ENCODE measurements around the gene COMT.

The COMT gene

DNA sequence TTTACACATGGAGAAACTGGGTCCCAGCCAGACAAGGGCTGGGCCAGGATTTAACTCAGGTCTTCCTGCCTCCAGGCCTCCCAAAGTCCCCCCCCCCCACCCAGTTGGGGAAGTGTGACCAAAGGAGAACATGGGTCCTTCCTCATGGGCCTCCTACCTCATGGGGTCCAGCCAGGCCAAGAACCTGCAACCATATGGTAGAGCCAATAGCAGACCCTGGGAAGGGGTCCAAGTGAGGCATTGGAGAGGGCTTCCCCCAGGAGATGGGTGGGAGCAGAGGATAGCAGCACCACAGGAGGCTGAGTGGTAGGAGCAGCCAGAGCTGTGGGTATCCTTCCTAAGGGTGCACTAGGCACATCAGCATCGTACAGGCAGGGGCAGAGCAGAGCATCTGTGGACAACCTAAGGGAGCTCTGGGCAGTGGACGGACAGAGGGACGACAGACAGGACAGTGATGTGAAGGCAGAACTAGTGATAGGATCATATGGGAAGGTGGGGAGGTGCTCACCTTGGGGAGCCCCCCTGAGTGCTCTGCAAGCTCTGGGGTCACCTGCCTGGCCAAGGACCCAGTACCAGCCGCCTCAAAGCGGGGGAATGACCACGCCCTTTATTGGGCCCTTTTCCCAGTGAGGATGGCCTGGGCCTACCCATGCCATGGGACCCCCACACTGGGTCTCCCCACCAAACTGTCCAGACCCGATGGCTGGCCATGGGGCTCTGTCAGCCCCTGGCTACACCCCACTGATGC is 70.6 kb downstream of the COMT start:
- Histone ChIP-seq H3K4me3 (ENCODE audit: low read depth, low read length) (no peak overlapping the region), H3K9me3 (ENCODE audit: control insufficient read depth, insufficient read depth, low read length) (no peaks in the 10 kb centered on the region), H3K9ac (ENCODE audit: low read depth, low read length) (no peak overlapping the region), H3K27me3 (ENCODE audit: control insufficient read depth, insufficient read depth, low read length) (peaks cover 22% of the 10 kb centered on the region), H3K27ac (ENCODE audit: low read depth, low read length) (no peak overlapping the region), H3K4me1 (ENCODE audit: control insufficient read depth, insufficient read depth, low read length) (peaks cover 3% of the 10 kb centered on the region; the same call in 1 of the 2 replicates), H3K36me3 (ENCODE audit: control insufficient read depth, insufficient read depth, low read length) (no peaks in the 10 kb centered on the region)

DNA sequence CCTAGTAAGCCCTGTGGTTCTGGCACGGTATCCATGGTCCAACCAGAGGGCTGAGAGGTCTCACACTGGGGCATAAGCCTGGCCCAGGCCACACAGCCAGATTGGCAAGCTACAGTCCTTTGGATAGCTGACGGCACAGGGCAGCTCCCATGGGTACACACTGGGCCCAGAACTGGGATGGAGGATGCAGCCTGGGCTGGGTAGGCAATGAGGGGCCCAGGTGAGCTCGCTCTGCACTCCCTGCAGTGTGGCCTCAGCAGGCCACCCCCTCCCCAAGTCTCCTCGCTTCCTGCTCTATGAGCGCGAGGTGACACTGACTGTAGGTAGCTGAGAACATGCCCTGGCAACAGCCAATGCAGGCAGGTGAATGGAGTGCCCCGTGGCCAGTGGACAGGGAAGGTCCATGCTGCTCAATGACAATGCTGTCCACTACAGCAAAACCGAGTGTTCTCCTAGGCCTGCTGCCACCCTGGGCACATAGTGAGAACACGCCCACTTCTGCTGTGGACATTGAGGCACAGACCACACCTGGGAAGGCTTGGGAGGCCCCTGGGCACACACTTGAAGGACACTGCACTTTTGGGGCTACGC is 71.3 kb downstream of the COMT start:
- Histone ChIP-seq H3K4me1 (ENCODE audit: control insufficient read depth, insufficient read depth, low read length) (peaks cover 6% of the 10 kb centered on the region; the same call in 1 of the 2 replicates), H3K27me3 (ENCODE audit: control insufficient read depth, insufficient read depth, low read length) (peaks cover 28% of the 10 kb centered on the region), H3K4me3 (ENCODE audit: low read depth, low read length) (no peak overlapping the region), H3K9me3 (ENCODE audit: control insufficient read depth, insufficient read depth, low read length) (no peaks in the 10 kb centered on the region), H3K9ac (ENCODE audit: low read depth, low read length) (no peak overlapping the region), H3K36me3 (ENCODE audit: control insufficient read depth, insufficient read depth, low read length) (no peaks in the 10 kb centered on the region), H3K27ac (ENCODE audit: low read depth, low read length) (no peak overlapping the region)

DNA sequence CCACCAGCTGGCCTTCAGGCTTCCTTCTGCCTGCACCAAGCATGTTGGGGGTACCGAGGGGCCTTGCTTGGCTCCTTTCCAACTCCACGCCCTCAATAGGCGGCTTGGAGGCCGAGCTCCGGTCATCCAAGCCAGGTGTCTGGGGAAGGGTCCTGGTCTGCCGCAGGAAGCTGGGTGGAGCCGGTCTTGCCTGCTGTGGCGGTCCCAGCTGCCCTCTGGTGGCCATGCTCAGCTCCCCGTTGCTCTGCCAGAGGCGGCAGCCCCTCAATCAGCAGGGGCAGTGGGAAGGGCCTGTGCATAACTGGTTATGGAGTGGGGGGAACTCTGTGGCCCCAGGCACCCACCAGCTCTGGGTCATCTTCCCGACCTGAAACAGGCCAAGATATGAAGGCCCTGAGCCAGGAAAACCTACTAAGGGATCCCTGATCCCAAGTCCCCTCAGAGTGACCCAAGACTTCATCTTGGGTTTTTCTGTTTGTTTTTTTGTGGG is 71.9 kb downstream of the COMT start:
- no peak overlapping the region for H3K4me3 ChIP-seq (ENCODE audit: low read depth, low read length)
- no peaks in the 10 kb centered on the region for H3K9me3 ChIP-seq (ENCODE audit: control insufficient read depth, insufficient read depth, low read length)
- H3K9ac ChIP-seq (ENCODE audit: low read depth, low read length) = no peak overlapping the region

GRCh38 chr22:20014526-20015186 is 73.1 kb downstream of the COMT start:
- Histone ChIP-seq H3K36me3 (ENCODE audit: control insufficient read depth, insufficient read depth, low read length) (no peaks in the 10 kb centered on the region), H3K4me3 (ENCODE audit: low read depth, low read length) (no peak overlapping the region), H3K4me1 (ENCODE audit: control insufficient read depth, insufficient read depth, low read length) (peaks cover 6% of the 10 kb centered on the region; the same call in 1 of the 2 replicates), H3K9me3 (ENCODE audit: control insufficient read depth, insufficient read depth, low read length) (no peaks in the 10 kb centered on the region), H3K27ac (ENCODE audit: low read depth, low read length) (no peak overlapping the region), H3K9ac (ENCODE audit: low read depth, low read length) (no peak overlapping the region), H3K27me3 (ENCODE audit: control insufficient read depth, insufficient read depth, low read length) (peaks cover 47% of the 10 kb centered on the region)

More for the DNA sequence above, 71.9 kb downstream of the COMT start:
- no peaks in the 10 kb centered on the region for H3K36me3 ChIP-seq (ENCODE audit: control insufficient read depth, insufficient read depth, low read length)
- H3K27me3 ChIP-seq (ENCODE audit: control insufficient read depth, insufficient read depth, low read length) = peaks cover 34% of the 10 kb centered on the region
- H3K27ac ChIP-seq (ENCODE audit: low read depth, low read length) = no peak overlapping the region
- H3K4me1 ChIP-seq (ENCODE audit: control insufficient read depth, insufficient read depth, low read length) = peaks cover 6% of the 10 kb centered on the region; the same call in 1 of the 2 replicates

- Histone ChIP-seq H3K4me1 (ENCODE audit: control insufficient read depth, insufficient read depth, low read length) (peaks cover 6% of the 10 kb centered on the region; the same call in 1 of the 2 replicates), H3K27me3 (ENCODE audit: control insufficient read depth, insufficient read depth, low read length) (peaks cover 52% of the 10 kb centered on the region), H3K9ac (ENCODE audit: low read depth, low read length) (no peak overlapping the region), H3K4me3 (ENCODE audit: low read depth, low read length) (no peak overlapping the region), H3K9me3 (ENCODE audit: control insufficient read depth, insufficient read depth, low read length) (no peaks in the 10 kb centered on the region), H3K36me3 (ENCODE audit: control insufficient read depth, insufficient read depth, low read length) (no peaks in the 10 kb centered on the region), H3K27ac (ENCODE audit: low read depth, low read length) (no peak overlapping the region)
Measured at GRCh38 chr22:20015187-20015625, 73.6 kb downstream of the COMT start.

DNA sequence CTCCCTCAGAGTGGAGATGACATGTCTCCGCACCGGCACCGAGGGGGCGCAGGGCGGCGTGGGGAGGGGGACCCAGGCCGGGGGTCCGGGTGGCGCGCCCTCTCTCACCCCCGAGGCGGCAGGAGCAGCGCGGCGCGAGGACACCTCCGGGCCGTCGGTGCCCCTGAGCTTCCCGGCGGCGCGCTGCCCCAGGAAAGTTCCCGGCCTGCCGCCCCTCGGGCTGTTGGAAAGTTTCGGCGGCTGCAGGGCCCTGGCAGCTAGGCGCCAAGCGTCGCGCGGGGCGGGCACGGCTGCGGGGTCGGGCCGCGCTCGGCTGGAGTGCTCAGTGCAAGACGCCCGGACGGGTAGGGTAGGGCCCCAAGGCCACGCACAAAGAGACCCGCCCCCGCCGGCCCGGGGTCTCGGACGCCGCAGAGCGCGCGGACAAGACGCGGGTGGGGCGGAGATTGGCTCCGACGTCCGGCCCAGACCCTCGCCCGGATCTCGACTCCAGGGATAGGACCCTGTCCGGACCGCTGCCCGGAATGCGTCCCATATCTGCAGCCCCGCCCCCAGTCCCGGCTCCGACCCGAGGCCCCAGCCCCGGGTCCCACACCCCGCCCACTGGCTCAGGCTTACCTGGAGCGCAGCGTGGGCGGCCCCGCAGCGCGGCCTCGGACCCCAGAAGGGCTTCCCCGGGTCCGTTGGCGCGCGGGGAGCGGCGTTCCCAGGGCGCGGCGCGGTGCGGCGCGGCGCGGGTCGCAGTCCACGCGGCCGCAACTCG is 74.6 kb downstream of the COMT start:
- Histone ChIP-seq H3K9ac (ENCODE audit: low read depth, low read length) (no peak overlapping the region), H3K27me3 (ENCODE audit: control insufficient read depth, insufficient read depth, low read length) (peaks cover 56% of the 10 kb centered on the region), H3K4me1 (ENCODE audit: control insufficient read depth, insufficient read depth, low read length) (peaks cover 6% of the 10 kb centered on the region; the same call in 1 of the 2 replicates), H3K4me3 (ENCODE audit: low read depth, low read length) (peak overlapping the region; percentile 72), H3K36me3 (ENCODE audit: control insufficient read depth, insufficient read depth, low read length) (no peaks in the 10 kb centered on the region), H3K27ac (ENCODE audit: low read depth, low read length) (no peak overlapping the region), H3K9me3 (ENCODE audit: control insufficient read depth, insufficient read depth, low read length) (no peaks in the 10 kb centered on the region)

GRCh38 chr22:20016734-20017621 is 75.4 kb downstream of the COMT start, which contains the start of gene ARVCF:
ARVCF (minus strand) TSS chr22:20016823; CDS start chr22:19990794, 26,029 bp downstream.
- Histone ChIP-seq H3K9me3 (ENCODE audit: control insufficient read depth, insufficient read depth, low read length) (no peaks in the 10 kb centered on the region), H3K9ac (ENCODE audit: low read depth, low read length) (no peak within 1 kb of the TSS), H3K36me3 (ENCODE audit: control insufficient read depth, insufficient read depth, low read length) (no peaks in the 10 kb centered on the region), H3K4me3 (ENCODE audit: low read depth, low read length) (peak within 1 kb of the TSS; percentile 72), H3K27me3 (ENCODE audit: control insufficient read depth, insufficient read depth, low read length) (peaks cover 56% of the 10 kb centered on the region), H3K27ac (ENCODE audit: low read depth, low read length) (no peak within 1 kb of the TSS), H3K4me1 (ENCODE audit: control insufficient read depth, insufficient read depth, low read length) (peaks cover 12% of the 10 kb centered on the region)

GRCh38 chr22:20017622-20017958 is 76.0 kb downstream of the COMT start:
- Histone ChIP-seq H3K9ac (ENCODE audit: low read depth, low read length) (no peak overlapping the region), H3K27ac (ENCODE audit: low read depth, low read length) (no peak overlapping the region), H3K36me3 (ENCODE audit: control insufficient read depth, insufficient read depth, low read length) (no peaks in the 10 kb centered on the region), H3K4me1 (ENCODE audit: control insufficient read depth, insufficient read depth, low read length) (peaks cover 12% of the 10 kb centered on the region), H3K9me3 (ENCODE audit: control insufficient read depth, insufficient read depth, low read length) (no peaks in the 10 kb centered on the region), H3K27me3 (ENCODE audit: control insufficient read depth, insufficient read depth, low read length) (peaks cover 56% of the 10 kb centered on the region), H3K4me3 (ENCODE audit: low read depth, low read length) (peak overlapping the region; percentile 72)

DNA sequence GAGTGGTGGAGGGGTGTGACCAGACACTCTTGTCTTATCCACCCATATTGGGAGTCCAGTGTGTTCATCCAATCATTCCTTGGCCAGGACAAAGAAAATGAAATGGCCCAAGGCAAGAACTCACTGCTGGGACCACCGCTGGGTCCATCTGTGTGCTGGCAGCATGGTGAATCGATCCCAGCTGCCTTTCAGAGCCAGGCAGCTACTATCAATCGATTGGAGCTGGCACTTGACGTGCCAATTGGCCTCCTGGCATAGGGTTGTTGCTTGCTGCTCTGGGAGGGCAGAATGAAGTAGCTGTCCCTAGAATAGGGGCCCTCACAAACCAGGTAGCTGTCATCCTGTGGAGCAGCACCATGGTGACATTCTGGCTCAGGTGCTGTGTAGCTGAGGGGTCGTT is 76.4 kb downstream of the COMT start:
- Histone ChIP-seq H3K4me3 (ENCODE audit: low read depth, low read length) (no peak overlapping the region), H3K9ac (ENCODE audit: low read depth, low read length) (no peak overlapping the region), H3K36me3 (ENCODE audit: control insufficient read depth, insufficient read depth, low read length) (no peaks in the 10 kb centered on the region), H3K27ac (ENCODE audit: low read depth, low read length) (no peak overlapping the region), H3K9me3 (ENCODE audit: control insufficient read depth, insufficient read depth, low read length) (no peaks in the 10 kb centered on the region), H3K4me1 (ENCODE audit: control insufficient read depth, insufficient read depth, low read length) (peaks cover 12% of the 10 kb centered on the region), H3K27me3 (ENCODE audit: control insufficient read depth, insufficient read depth, low read length) (peaks cover 56% of the 10 kb centered on the region)
